ENCODE results near the gene MAU2.

DNA sequence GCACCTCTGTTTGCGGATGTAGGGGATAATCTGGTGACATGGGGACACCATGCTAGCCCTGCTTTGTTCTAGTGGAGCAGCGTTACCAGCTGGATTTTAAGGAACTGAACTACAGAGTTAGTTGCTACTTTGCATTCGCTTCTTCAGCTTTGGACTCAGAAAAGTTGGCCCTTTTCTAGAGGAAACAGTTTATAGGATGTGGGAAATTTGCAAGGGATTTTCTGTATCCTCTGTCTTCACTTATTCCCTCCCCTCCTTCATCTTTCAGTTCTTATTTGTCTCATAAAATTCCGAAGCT, 87.0 kb downstream of the MAU2 start:
- TF ChIP-seq POLR2AphosphoS5 (IDR thresholded peaks at IDR 0.05; ENCODE audit: low read depth, low read length) (no peak), TAF1 (IDR thresholded peaks at IDR 0.05; ENCODE audit: borderline replicate concordance, low read depth, low read length) (no peak), POLR2A (IDR thresholded peaks at IDR 0.05; ENCODE audit: low read depth, low read length) (no peak)
